Measurements from ENCODE around the gene CD80. TPM values are rescaled to one million over a fixed set of nuclear protein-coding genes. Genes with fewer than 3 reads are reported as not detected.

CD80 gene
- total RNA-seq, 3 donors from 2014 or later (not counting 1 experiment from before 2014, with no cell fraction given): 0.40 to 1.1 TPM; not detected in 1

DNA sequence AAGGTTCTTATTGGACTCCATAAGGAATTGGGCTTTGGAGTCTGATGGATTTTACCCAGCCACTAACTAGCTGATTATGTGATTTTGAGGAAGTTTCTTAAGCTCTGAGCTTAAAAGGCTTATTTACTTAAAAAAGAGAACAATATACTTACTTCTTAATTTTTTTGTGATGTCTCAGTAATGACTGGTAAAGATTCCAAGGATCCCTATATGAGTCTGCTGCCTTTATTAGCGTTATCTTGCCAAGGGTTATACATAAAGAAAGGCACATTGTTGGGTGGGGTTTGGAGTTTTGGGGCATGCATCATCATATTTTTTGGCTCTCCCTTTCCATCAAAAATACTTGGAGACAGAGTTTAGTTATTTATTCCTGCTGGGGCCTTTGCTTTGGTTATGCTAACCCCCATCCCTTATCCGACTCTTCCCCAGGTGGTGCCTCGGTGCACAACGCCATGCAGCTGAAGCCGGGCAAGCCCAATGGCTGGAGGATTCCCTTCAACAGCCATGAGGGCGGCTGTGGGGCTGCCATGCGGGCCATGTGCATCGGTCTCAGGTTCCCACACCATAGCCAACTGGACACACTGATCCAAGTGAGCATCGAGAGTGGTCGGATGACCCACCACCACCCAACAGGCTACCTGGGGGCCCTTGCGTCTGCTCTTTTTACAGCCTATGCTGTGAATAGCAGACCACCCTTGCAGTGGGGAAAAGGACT lies 26.6 kb upstream of the CD80 start:
- no peak overlapping the region for H3K27ac ChIP-seq (ENCODE audit: low read length)
- no peaks in the 10 kb centered on the region for H3K4me1 Mint-ChIP-seq
- 96% methylated on average over 10 of the region's 11 CpGs for WGBS (ENCODE audit: insufficient coverage)
- no peaks in the 10 kb centered on the region for H3K27me3 ChIP-seq (ENCODE audit: control insufficient read depth, insufficient read depth, low read length)
- no peak overlapping the region for H3K27ac Mint-ChIP-seq
- no peaks in the 10 kb centered on the region for H3K27me3 Mint-ChIP-seq (ENCODE audit: low read depth in 2 of 2)
- H3K4me1 ChIP-seq (ENCODE audit: control insufficient read depth, insufficient read depth, low read length): no peaks in the 10 kb centered on the region
- no peak for DNase-seq
- ATAC-seq: no peak
- no peaks in the 10 kb centered on the region for H3K36me3 Mint-ChIP-seq
- no peak overlapping the region for H3K4me3 ChIP-seq (ENCODE audit: low read length)
- no peaks in the 10 kb centered on the region for H3K36me3 ChIP-seq (ENCODE audit: control insufficient read depth, insufficient read depth, low read length)
- intact Hi-C loops (cut with micrococcal nuclease): no loop called here
- TF ChIP-seq, protein P1, sequence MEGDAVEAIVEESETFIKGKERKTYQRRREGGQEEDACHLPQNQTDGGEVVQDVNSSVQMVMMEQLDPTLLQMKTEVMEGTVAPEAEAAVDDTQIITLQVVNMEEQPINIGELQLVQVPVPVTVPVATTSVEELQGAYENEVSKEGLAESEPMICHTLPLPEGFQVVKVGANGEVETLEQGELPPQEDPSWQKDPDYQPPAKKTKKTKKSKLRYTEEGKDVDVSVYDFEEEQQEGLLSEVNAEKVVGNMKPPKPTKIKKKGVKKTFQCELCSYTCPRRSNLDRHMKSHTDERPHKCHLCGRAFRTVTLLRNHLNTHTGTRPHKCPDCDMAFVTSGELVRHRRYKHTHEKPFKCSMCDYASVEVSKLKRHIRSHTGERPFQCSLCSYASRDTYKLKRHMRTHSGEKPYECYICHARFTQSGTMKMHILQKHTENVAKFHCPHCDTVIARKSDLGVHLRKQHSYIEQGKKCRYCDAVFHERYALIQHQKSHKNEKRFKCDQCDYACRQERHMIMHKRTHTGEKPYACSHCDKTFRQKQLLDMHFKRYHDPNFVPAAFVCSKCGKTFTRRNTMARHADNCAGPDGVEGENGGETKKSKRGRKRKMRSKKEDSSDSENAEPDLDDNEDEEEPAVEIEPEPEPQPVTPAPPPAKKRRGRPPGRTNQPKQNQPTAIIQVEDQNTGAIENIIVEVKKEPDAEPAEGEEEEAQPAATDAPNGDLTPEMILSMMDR (IDR thresholded peaks at IDR 0.05): no peak
- no peak overlapping the region for H3K4me3 Mint-ChIP-seq
- no peaks in the 10 kb centered on the region for H3K9me3 Mint-ChIP-seq
- H3K9me3 ChIP-seq (ENCODE audit: control insufficient read depth, insufficient read depth, low read length): no peaks in the 10 kb centered on the region

DNA sequence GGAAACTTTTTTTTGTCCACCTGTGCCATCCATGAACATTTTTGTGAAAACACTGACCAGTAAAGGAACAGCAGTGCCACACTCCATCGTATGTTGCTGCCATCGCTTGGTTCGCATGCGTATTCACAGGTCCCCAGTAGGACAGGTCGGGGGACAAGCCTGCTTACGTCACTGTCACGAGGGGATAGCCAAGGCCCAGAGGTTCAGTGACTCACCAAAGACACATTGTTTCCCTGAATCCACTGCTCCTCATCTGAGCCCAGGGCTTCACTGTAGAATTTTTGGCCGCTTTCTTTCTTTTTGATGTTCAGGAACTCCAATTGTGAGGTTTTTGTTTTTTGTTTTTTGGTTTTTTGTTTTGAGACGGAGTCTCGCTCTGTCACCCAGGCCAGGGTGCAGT lies 25.8 kb upstream of the CD80 start:
- no peaks in the 10 kb centered on the region for H3K9me3 ChIP-seq (ENCODE audit: control insufficient read depth, insufficient read depth, low read length)
- WGBS (ENCODE audit: insufficient coverage): 96% methylated on average over 10 of the region's 10 CpGs
- Mint-ChIP-seq H3K4me1 (peaks cover 0 to 4% of the 10 kb centered on the region in 2 donors), H3K27me3 (ENCODE audit: low read depth in 2 of 2) (no peaks in the 10 kb centered on the region), H3K9me3 (no peaks in the 10 kb centered on the region), H3K36me3 (no peaks in the 10 kb centered on the region), H3K4me3 (no peak overlapping the region), H3K27ac (no peak overlapping the region)
- no peaks in the 10 kb centered on the region for H3K27me3 ChIP-seq (ENCODE audit: control insufficient read depth, insufficient read depth, low read length)
- no peak for DNase-seq
- H3K27ac ChIP-seq (ENCODE audit: low read length): no peak overlapping the region
- no peaks in the 10 kb centered on the region for H3K36me3 ChIP-seq (ENCODE audit: control insufficient read depth, insufficient read depth, low read length)
- ATAC-seq: no peak
- H3K4me3 ChIP-seq (ENCODE audit: low read length): no peak overlapping the region
- intact Hi-C loops (cut with micrococcal nuclease): no loop called here
- TF ChIP-seq, protein P1 (IDR thresholded peaks at IDR 0.05): no peak
- H3K4me1 ChIP-seq (ENCODE audit: control insufficient read depth, insufficient read depth, low read length): peaks cover 5% of the 10 kb centered on the region

- H3K9me3 ChIP-seq (ENCODE audit: control insufficient read depth, insufficient read depth, low read length): no peaks in the 10 kb centered on the region
- Mint-ChIP-seq H3K4me1 (peaks cover 12 to 18% of the 10 kb centered on the region in 2 donors), H3K27ac (peak overlapping the region in 1 of 2 donors; percentile 41), H3K27me3 (ENCODE audit: low read depth in 2 of 2) (no peaks in the 10 kb centered on the region), H3K36me3 (no peaks in the 10 kb centered on the region), H3K4me3 (no peak overlapping the region), H3K9me3 (no peaks in the 10 kb centered on the region)
- no peaks in the 10 kb centered on the region for H3K27me3 ChIP-seq (ENCODE audit: control insufficient read depth, insufficient read depth, low read length)
- no peak overlapping the region for H3K4me3 ChIP-seq (ENCODE audit: low read length)
- peaks cover 14% of the 10 kb centered on the region for H3K4me1 ChIP-seq (ENCODE audit: control insufficient read depth, insufficient read depth, low read length)
- ATAC-seq (no peak), DNase-seq (peak in 1 of 2 donors; percentile 50)
- intact Hi-C loops (cut with micrococcal nuclease): loop anchor here (5.0 kb wide), 1 partner anchor 85 kb away; the partner anchor contains the start of gene TIMMDC1
- WGBS (ENCODE audit: insufficient coverage): 82% methylated on average over 6 of the region's 6 CpGs
- TF ChIP-seq, protein P1 (IDR thresholded peaks at IDR 0.05): no peak
- H3K27ac ChIP-seq (ENCODE audit: low read length): no peak overlapping the region
- H3K36me3 ChIP-seq (ENCODE audit: control insufficient read depth, insufficient read depth, low read length): no peaks in the 10 kb centered on the region
Measured at GRCh38 chr3:119582178-119582577, 22.8 kb upstream of the CD80 start.
